ENCODE measurements around the gene CST3. TPM values are rescaled to one million over a fixed set of nuclear protein-coding genes. Genes with fewer than 3 reads are reported as not detected.

CST3 gene, protein sequence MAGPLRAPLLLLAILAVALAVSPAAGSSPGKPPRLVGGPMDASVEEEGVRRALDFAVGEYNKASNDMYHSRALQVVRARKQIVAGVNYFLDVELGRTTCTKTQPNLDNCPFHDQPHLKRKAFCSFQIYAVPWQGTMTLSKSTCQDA
- total RNA-seq (1.0 and 1.2 TPM in 2 replicates), polyA plus RNA-seq (16.9 and 19.7 TPM in 2 replicates), polyA minus RNA-seq (16.2 and 17.3 TPM in 2 replicates)
- total RNA-seq (2013): 23.6 TPM

DNA sequence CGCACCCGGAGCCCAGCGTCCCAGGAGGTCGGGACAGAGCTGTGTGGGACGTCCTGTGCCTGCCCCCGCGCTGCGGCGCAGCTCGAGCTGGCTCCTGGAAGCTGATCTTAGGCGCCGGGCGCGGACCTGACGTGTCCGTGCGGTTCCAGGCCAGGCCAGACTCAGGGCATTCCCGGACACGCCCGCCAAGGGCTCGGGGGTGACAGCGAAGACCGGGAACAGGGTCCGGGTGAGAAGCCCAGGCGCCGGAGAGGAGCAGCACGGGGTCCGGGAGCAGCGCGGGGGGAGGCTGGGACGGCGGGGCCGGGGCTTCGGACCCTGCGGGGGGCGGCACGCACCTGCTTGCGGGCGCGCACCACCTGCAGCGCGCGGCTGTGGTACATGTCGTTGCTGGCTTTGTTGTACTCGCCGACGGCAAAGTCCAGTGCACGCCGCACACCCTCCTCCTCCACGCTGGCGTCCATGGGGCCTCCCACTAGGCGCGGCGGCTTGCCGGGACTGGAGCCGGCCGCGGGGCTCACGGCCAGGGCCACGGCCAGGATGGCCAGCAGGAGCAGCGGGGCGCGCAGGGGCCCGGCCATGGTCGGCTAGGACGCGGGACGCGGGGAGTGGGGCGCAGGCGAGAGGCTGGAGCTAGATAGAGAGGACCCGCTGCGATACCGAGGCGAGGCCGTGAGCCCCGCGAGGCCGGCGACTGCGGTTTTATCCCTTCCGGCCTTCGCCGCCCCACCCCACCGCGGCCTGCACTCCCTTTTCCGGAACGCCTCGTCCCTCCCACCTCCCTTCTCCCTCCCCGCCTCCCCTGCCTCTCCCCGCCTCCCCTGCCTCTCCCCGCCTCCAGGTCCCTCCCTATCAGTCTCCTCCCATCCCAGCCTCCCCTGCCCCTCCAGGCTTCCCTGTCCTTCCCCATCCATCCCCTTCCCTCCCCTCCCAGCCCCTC is at the start of gene CST3:
CST3 (minus strand) TSS at position 674 of the 940 bp plus-strand sequence; CDS start at position 581, 93 bp downstream.
- H3K27me3 Mint-ChIP-seq: peaks cover 25% of the 10 kb centered on the region
- intact Hi-C loops (cut with micrococcal nuclease): no loop called here
- peak within 1 kb of the TSS; percentile 48 for H3K4me2 ChIP-seq (replicated peaks; ENCODE audit: low read depth, low read length, poor library complexity, severe bottlenecking)
- peak within 1 kb of the TSS; percentile 69 for H3K4me3 Mint-ChIP-seq
- no peak for TF ChIP-seq EZH2 (IDR thresholded peaks at IDR 0.05; ENCODE audit: borderline replicate concordance, insufficient read depth, low read depth, low read length, poor library complexity, severe bottlenecking)
- TF ChIP-seq, protein P1, sequence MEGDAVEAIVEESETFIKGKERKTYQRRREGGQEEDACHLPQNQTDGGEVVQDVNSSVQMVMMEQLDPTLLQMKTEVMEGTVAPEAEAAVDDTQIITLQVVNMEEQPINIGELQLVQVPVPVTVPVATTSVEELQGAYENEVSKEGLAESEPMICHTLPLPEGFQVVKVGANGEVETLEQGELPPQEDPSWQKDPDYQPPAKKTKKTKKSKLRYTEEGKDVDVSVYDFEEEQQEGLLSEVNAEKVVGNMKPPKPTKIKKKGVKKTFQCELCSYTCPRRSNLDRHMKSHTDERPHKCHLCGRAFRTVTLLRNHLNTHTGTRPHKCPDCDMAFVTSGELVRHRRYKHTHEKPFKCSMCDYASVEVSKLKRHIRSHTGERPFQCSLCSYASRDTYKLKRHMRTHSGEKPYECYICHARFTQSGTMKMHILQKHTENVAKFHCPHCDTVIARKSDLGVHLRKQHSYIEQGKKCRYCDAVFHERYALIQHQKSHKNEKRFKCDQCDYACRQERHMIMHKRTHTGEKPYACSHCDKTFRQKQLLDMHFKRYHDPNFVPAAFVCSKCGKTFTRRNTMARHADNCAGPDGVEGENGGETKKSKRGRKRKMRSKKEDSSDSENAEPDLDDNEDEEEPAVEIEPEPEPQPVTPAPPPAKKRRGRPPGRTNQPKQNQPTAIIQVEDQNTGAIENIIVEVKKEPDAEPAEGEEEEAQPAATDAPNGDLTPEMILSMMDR (IDR thresholded peaks at IDR 0.05): no peak
- no peaks in the 10 kb centered on the region for H3K79me2 ChIP-seq (ENCODE audit: control insufficient read depth, insufficient read depth, low read length)
- ChIA-PET CTCF (no interaction called here), POLR2A (no interaction called here)
- WGBS (ENCODE audit: insufficient coverage): 2% methylated on average over 88 of the region's 92 CpGs
- peak within 1 kb of the TSS in 1 of 5 experiments; percentile 15 for H3K4me3 ChIP-seq (ENCODE audit: control extremely low read depth in 1 of 5, extremely low read depth in 1 of 5, insufficient read depth in 1 of 5, low read depth in 2 of 5, low read length in 4 of 5)
- no peak within 1 kb of the TSS for H3K27ac Mint-ChIP-seq
- ATAC-seq (ENCODE audit: low read depth): no peak
- H3K4me1 ChIP-seq (ENCODE audit: control insufficient read depth in 2 of 2, insufficient read depth in 2 of 2, low read length in 2 of 2): no peaks in the 10 kb centered on the region
- no peaks in the 10 kb centered on the region for H3K9me3 ChIP-seq (ENCODE audit: control extremely low read depth in 1 of 3, control insufficient read depth in 2 of 3, insufficient read depth in 1 of 3, low read length in 2 of 3)
- peaks cover 10% of the 10 kb centered on the region for H3K4me1 Mint-ChIP-seq
- no peak within 1 kb of the TSS for H3K9ac ChIP-seq (ENCODE audit: low read length)
- no peaks in the 10 kb centered on the region for H3K36me3 ChIP-seq (replicated peaks in 1 of 2; ENCODE audit: control extremely low read depth in 1 of 2, control insufficient read depth in 1 of 2, extremely low read depth in 1 of 2, insufficient read depth in 2 of 2, low read length in 1 of 2)
- H2AFZ ChIP-seq (ENCODE audit: insufficient read depth, low read depth, low read length, poor library complexity, severe bottlenecking): peak within 1 kb of the TSS; percentile 54
- H3K27ac ChIP-seq (ENCODE audit: low read length in 2 of 2): no peak within 1 kb of the TSS
- DNase-seq: no peak
- H3K27me3 ChIP-seq (replicated peaks in 1 of 4; ENCODE audit: control extremely low read depth in 1 of 4, control insufficient read depth in 3 of 4, insufficient read depth in 4 of 4, low read length in 3 of 4): peaks cover 0 to 4% (median 0%) of the 10 kb centered on the region in 4 experiments
- H4K20me1 ChIP-seq (ENCODE audit: control insufficient read depth, insufficient read depth, low read length, poor library complexity, severe bottlenecking): no peaks in the 10 kb centered on the region
- no peaks in the 10 kb centered on the region for H3K9me3 Mint-ChIP-seq (ENCODE audit: insufficient read depth)

Measured in B cell (primary cell).